GM06990 (cell line): ENCODE measurements around the gene SCEL.

Experiments used
- DNase-seq: peaks from one replicate; pipeline ENCODE4 v3.0.0-alpha.2; 2011; ENCODE audit not compliant: insufficient read length; ENCODE audit errors: extremely low read depth
- H3K27me3 ChIP-seq: replicated peaks from 2 replicates; pipeline ENCODE4 v1.6.0; 2011; ENCODE audit warnings: low read length; ENCODE audit not compliant: control insufficient read depth, insufficient read depth
- H3K36me3 ChIP-seq: 2 replicates; pipeline ENCODE4 v1.5.1; 2011; ENCODE audit warnings: low read length; ENCODE audit not compliant: control insufficient read depth, insufficient read depth
- H3K4me3 ChIP-seq: replicated peaks from 2 replicates; pipeline ENCODE4 v1.5.1; 2011; ENCODE audit warnings: low read depth, mild to moderate bottlenecking, control low read depth, low read length
- TF ChIP-seq, protein P1 (sequence below): IDR thresholded peaks from 2 replicates; pipeline ENCODE4 v1.5.1; 2011; ENCODE audit warnings: low read length, control low read depth, mild to moderate bottlenecking, inconsistent platforms; ENCODE audit not compliant: insufficient read depth, poor library complexity, severe bottlenecking

The SCEL gene

DNA sequence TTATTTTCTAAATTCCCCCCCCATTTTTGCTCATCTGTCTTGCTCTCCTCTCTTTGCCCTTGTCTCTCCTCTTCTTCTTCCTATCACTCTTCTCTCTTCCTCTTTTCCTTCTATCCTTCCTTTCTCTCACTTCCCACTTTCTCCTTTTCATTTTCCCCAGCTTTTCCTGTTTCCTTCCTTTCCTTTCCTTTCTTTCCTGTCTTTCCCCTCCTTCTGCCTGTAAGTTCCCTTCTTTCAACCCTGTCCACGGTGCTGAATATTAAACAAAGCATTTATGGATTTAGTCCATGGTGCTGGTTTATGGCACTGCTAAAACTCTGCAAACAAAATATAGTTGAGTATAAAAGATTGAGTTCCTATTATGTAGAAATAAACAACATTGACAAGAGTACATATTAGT is 27.6 kb downstream of the SCEL start:
- no peak for DNase-seq
- H3K27me3 ChIP-seq, result no peaks in the 10 kb centered on the region
- no peaks in the 10 kb centered on the region for H3K36me3 ChIP-seq
- no peak overlapping the region for H3K4me3 ChIP-seq
- TF ChIP-seq, protein P1, sequence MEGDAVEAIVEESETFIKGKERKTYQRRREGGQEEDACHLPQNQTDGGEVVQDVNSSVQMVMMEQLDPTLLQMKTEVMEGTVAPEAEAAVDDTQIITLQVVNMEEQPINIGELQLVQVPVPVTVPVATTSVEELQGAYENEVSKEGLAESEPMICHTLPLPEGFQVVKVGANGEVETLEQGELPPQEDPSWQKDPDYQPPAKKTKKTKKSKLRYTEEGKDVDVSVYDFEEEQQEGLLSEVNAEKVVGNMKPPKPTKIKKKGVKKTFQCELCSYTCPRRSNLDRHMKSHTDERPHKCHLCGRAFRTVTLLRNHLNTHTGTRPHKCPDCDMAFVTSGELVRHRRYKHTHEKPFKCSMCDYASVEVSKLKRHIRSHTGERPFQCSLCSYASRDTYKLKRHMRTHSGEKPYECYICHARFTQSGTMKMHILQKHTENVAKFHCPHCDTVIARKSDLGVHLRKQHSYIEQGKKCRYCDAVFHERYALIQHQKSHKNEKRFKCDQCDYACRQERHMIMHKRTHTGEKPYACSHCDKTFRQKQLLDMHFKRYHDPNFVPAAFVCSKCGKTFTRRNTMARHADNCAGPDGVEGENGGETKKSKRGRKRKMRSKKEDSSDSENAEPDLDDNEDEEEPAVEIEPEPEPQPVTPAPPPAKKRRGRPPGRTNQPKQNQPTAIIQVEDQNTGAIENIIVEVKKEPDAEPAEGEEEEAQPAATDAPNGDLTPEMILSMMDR, result no peak

DNA sequence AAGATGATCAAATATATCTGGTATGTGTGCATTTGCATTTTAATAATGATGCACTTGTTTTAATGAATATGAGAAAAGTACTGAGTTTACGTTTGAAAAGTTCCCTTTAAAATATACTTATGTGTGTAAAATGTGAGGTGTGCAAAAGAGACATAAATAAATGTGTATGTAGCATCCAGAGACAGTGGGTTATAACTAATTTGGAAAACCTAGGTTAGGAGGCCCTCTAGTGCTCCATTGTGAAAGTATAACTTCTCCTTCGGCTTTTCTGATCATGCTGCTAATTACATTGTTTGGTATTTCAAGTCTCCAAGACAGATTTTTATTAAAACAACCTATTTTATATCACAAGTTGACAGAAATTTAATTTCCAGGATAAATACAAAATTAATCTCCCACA is 30.1 kb downstream of the SCEL start:
- no peak overlapping the region for H3K4me3 ChIP-seq
- TF ChIP-seq, protein P1, result peak; percentile 54
- DNase-seq, result peak; percentile 25
- no peaks in the 10 kb centered on the region for H3K27me3 ChIP-seq
- no peaks in the 10 kb centered on the region for H3K36me3 ChIP-seq

DNA sequence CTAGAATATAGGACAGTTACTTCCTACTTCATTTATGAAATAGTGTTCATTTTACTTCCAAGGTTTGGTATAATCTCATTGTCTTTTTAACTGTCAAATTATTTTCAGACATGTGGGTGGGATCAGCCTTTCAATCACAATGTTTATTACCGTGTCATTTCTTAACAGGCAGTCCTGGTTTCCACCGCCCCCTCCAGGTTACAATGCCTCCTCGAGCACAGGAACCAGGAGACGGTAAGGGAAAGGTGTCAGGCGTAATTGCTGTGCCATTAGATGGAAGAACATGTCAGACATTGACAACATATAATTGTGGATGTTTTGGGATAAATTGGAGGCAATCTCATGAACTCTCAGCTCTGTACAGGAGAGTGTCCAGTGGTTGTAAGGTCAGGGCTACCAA is 36.5 kb downstream of the SCEL start:
- H3K27me3 ChIP-seq, result no peaks in the 10 kb centered on the region
- TF ChIP-seq, protein P1, result no peak
- DNase-seq, result no peak
- H3K4me3 ChIP-seq, result no peak overlapping the region
- H3K36me3 ChIP-seq, result no peaks in the 10 kb centered on the region

DNA sequence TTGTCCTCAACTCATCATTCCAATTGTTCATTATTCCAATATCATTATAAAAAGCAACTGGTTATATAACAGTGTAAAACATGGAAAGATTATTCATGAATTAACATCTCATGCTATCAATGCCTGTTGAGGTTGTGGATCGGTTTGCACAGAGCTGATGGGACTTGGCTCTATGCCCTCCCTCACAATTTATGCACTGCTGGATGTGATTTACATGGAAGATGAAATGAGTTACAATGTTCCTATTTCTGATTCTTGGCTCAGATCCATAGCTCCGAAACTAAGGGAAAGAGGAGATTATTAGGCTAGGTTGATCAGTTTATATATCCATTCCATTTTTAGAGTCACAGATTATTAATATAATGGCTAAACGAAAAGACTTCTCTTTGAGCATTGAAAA is 38.6 kb downstream of the SCEL start:
- DNase-seq, result no peak
- Histone ChIP-seq H3K36me3 (no peaks in the 10 kb centered on the region), H3K4me3 (no peak overlapping the region), H3K27me3 (no peaks in the 10 kb centered on the region)
- TF ChIP-seq, protein P1, result no peak

DNA sequence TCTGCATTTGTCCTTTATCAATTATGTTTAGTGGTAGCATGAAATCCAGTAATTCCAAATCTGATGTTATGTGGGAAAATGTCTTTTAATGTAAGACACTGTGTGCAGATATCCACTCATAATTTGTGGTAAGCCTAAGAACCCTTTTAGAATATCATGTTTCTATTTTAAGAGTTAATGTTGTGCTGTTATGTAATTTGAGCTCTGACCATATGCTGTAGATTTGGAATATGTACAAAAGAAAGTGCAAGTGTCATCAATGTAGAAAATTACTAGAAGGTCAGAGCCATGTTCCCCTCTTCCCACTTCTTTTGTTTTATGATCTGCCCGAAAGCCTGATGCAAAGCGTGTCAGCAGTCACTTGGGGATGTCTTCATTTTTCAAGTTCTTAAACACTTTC is 44.5 kb downstream of the SCEL start:
- DNase-seq, result no peak
- TF ChIP-seq, protein P1, result no peak
- no peaks in the 10 kb centered on the region for H3K36me3 ChIP-seq
- no peak overlapping the region for H3K4me3 ChIP-seq
- no peaks in the 10 kb centered on the region for H3K27me3 ChIP-seq

DNA sequence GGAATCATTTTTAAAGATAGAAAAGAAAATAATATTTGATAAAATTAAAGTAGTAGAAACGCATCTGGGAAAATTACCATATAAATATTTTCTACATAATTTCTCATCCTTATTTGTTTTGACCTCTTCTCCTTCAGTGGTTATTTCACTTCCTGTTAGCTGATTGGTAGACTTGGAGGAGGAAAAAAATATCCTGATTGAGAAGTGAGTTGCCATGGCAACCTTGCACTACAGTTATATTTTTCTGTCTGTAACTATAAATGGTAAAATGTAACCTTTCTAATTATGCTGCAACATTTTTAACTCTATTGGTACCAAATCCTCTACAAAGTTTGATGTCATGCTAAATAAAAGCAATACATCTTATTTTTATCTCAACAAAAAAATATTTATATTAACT is 45.2 kb downstream of the SCEL start:
- DNase-seq, result no peak
- Histone ChIP-seq H3K36me3 (no peaks in the 10 kb centered on the region), H3K4me3 (no peak overlapping the region), H3K27me3 (no peaks in the 10 kb centered on the region)
- TF ChIP-seq, protein P1, result no peak
